SH-SY5Y (cell line): ENCODE measurements around the gene CLPTM1.

Experiments used
- GATA2 ChIP-seq: IDR thresholded peaks from 2 replicates; pipeline ENCODE4 v1.6.1; 2011; ENCODE audit warnings: mild to moderate bottlenecking, low read depth, low read length
- GATA3 ChIP-seq: IDR thresholded peaks from 2 replicates; pipeline ENCODE4 v1.6.1; 2011; ENCODE audit warnings: low read depth, mild to moderate bottlenecking, low read length, moderate library complexity

- TF ChIP-seq GATA2: no peak
- no peak for TF ChIP-seq GATA3
Observed at GRCh38 chr19:45041125-45041524, 85.9 kb downstream of the CLPTM1 start.
